SK-N-SH treated with all-trans-retinoic acid at 6 μM for 48 hours (cell line): ENCODE results near the gene B4GALT6.
A peak's percentile ranks its signal among the peaks of the same experiment; 100 is the strongest.

Experiments used
- GLIS3 ChIP-seq: fragments of 250-450 bp; sonication (Bioruptor Pico); IDR thresholded peaks from 2 replicates; pipeline ENCODE4 v1.5.0; 2020; ENCODE audit warnings: mild to moderate bottlenecking, moderate library complexity
- PATZ1 ChIP-seq: fragments of 250-450 bp; sonication (Bioruptor Pico); IDR thresholded peaks from 2 replicates; pipeline ENCODE4 v1.8.0; 2020; ENCODE audit warnings: mild to moderate bottlenecking, moderate library complexity, borderline replicate concordance
- TCF4 ChIP-seq: fragments of 250-450 bp; sonication (Bioruptor Pico); IDR thresholded peaks from 2 replicates; pipeline ENCODE4 v1.8.0; 2021; ENCODE audit warnings: mild to moderate bottlenecking, moderate library complexity, borderline replicate concordance
- TSHZ2 ChIP-seq: fragments of 250-450 bp; sonication (Bioruptor Pico); IDR thresholded peaks from 2 replicates; pipeline ENCODE4 v1.5.0; 2020; ENCODE audit warnings: mild to moderate bottlenecking, moderate library complexity
- ZFP30 ChIP-seq: fragments of 450-650 bp; formaldehyde crosslinking; IDR thresholded peaks from 2 replicates; pipeline ENCODE4 v1.5.0; 2022; ENCODE audit warnings: mild to moderate bottlenecking, moderate library complexity

- TF ChIP-seq PATZ1 (CRISPR knock-in tag) (peak; percentile 47; the same call in 1 of the 2 replicates), GLIS3 (CRISPR knock-in tag) (peak; percentile 38; the same call in 1 of the 2 replicates), TSHZ2 (CRISPR knock-in tag) (no peak), ZFP30 (CRISPR knock-in tag) (no peak), TCF4 (CRISPR knock-in tag) (peak; percentile 72)
Observed at GRCh38 chr18:31675404-31675803, 9.0 kb downstream of the B4GALT6 start.
